GM12874 (cell line): ENCODE data around the gene CXCL1.

ENCODE experiments used
- CTCF ChIP-seq: IDR thresholded peaks from 2 replicates; pipeline ENCODE4 v1.5.1; 2011; ENCODE audit warnings: low read depth, mild to moderate bottlenecking, control low read depth, low read length, moderate library complexity; ENCODE audit not compliant: insufficient read depth

Gene CXCL1

GRCh38 chr4:73862322-73862721, 6.9 kb upstream of the CXCL1 start:
- TF ChIP-seq CTCF, result no peak

GRCh38 chr4:73864365-73864764, 4.8 kb upstream of the CXCL1 start:
- TF ChIP-seq CTCF, result peak; percentile 49

- no peak for TF ChIP-seq CTCF
Observed at GRCh38 chr4:73864961-73865360, 4.2 kb upstream of the CXCL1 start.

GRCh38 chr4:73865431-73866096, 3.6 kb upstream of the CXCL1 start:
- TF ChIP-seq CTCF, result no peak

GRCh38 chr4:73866246-73866645, 2.9 kb upstream of the CXCL1 start:
- TF ChIP-seq CTCF, result no peak

GRCh38 chr4:73867783-73868182, 1.4 kb upstream of the CXCL1 start:
- TF ChIP-seq CTCF, result no peak

GRCh38 chr4:73868206-73869129, 725 bp upstream of the CXCL1 start:
- TF ChIP-seq CTCF, result no peak
